CD4-positive, alpha-beta T cell treated with Interleukin-12 subunit alpha and Interleukin-12 subunit beta, for 1 hour (primary cell): Measurements from ENCODE around the gene GOLGA6L25.
"Not testable (repeated sequence)": the region's sequence is repeated elsewhere in the genome, so short reads cannot be mapped to it uniquely, and the experiment has no call there.

Experiments used
- DNase-seq: peaks from one replicate; pipeline ENCODE4 v3.0.0-alpha.2; 2020

Gene GOLGA6L25, protein sequence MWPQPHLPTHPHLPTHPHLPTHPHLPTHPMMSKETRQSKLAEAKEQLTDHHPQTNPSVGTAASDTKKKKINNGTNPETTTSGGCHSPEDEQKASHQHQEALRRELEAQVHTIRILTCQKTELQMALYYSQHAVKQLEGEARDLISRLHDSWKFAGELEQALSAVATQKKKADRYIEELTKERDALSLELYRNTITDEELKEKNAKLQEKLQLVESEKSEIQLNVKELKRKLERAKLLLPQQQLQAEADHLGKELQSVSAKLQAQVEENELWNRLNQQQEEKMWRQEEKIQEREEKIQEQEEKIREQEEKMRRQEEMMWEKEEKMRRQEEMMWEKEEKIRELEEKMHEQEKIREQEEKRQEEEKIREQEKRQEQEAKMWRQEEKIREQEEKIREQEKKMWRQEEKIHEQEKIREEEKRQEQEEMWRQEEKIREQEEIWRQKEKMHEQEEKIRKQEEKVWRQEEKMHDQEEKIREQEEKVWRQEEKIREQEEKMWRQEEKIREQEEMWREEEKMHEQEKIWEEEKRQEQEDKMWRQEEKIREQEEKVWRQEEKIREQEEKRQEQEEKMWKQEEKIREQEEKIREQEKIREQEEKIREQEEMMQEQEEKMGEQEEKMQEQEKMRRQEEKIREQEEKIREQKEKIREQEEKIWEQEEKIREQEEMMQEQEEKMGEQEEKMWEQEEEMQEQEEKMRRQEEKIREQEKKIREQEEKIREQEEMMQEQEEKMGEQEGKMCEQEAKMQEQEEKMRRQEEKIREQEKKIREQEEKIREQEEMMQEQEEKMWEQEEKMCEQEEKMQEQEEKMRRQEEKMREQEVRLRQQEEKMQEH

DNA sequence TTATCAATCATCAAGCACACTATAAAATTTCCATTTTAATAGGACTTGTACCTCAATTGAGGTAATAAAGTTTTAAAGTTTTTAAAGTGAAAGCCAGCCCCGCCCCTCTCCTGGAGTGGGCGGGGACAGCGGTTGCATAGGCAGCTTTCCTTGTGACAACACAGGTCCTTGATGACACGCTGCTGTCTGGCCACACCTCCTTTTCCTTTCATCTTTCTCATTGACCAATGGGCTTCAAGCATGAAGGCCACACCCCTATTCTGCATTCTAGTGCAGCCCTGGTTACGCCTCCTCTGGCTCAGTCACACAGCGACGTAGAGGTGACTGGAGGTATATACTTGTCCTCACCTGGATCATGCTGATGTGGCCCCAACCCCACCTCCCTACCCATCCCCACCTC lies at the start of gene GOLGA6L25:
Gene GOLGA6L25 (plus strand): TSS at position 301 of the 400 bp plus-strand sequence. CDS start 61 bp downstream, at position 362.
- not testable (repeated sequence) for DNase-seq

DNA sequence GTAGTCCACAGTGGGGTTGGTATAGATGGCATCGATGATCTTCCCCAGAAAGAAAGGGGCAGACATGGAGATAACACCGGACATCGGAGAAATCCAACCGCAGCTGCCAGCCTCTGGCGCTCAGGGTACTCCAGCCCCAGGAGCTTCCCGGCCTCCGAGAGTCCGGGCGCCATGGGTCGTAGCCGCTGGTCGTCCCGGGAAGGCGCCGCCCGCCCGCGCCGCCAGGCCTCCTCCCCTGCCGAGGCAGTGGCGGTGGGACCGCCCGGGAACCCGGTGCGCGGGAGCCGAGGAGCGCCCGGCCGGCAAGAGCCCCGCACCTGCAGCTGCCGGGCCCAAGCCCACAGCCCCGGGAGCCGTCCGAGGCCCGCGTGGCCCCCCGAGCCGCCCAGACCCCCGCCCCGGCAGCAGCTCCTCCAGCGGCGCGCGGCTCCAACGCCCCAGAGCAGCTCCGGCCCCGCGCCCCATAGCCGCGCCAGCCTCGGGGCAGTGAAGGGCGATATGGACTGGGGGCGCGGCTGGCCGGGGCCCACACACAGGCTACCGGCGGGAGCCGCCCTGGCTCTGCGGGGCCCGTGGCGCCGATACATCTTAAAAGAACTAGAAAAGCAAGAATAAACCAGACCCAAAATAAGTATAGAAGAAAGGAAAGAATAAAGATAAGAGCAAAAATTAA lies 45.0 kb upstream of the GOLGA6L25 start:
- not testable (repeated sequence) for DNase-seq

DNA sequence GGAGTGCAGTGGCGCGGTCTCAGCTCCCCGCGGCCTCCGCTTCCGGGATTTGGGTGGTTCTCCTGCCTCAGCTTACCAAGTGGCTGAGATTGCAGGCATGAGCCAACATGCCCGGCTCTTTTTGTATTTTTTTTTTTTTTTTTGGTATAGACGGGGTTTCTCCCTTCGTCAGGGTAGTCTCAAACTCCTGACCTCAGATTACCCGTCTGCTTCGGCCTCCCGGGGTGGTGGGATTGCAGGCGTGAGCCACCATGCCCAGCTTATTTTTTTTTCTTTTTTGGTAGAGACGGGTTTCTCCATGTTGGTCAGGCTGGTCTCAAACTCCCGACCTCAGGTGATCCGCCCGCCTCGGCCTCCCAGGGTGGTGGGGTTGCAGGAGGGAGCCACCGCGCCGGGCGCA lies 39.2 kb upstream of the GOLGA6L25 start:
- not testable (repeated sequence) for DNase-seq

DNA sequence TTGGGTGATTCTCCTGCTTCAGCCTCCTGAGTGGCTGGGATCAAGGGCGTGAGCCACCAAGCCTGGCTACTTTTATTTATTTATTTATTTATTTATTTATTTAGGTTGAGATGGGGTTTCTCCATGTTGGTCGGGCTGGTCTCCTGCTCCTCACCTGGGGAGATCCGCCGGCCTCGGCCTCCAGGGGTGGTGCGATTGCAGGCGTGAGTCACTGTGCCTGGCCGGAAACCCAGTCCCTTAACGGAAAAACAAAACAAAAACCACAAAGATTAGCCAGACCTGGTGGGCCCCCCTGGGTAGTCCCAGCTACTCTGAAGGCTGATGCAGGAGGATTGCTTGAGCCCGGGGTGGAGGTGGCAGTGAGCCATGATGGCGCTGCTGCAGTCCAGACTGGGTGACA lies 38.2 kb upstream of the GOLGA6L25 start:
- DNase-seq = not testable (repeated sequence)

DNA sequence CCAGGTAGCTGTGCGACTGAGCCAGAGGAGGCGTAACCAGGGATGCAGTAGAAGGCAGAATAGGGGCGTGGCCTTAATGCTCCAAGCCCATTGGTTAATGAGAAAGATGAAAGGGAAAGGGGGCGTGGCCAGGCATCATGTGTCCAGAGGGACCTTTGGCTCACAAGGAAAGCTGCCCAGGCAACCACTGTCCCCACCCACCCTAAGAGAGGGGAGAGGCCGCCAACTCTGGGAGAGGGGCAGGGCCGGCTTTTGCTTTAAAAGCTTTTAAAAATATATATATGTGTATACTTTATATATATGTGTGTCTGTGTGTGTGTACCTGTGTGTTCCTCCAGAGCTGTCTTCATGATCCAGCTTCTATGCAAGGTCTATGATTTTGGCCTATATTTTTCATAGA lies 20.4 kb upstream of the GOLGA6L25 start, which contains the start of gene GOLGA8G:
Gene GOLGA8G (minus strand): TSS at position 18 of the 400 bp plus-strand sequence. CDS start 62 bp downstream, outside the sequence.
- DNase-seq = not testable (repeated sequence)

DNA sequence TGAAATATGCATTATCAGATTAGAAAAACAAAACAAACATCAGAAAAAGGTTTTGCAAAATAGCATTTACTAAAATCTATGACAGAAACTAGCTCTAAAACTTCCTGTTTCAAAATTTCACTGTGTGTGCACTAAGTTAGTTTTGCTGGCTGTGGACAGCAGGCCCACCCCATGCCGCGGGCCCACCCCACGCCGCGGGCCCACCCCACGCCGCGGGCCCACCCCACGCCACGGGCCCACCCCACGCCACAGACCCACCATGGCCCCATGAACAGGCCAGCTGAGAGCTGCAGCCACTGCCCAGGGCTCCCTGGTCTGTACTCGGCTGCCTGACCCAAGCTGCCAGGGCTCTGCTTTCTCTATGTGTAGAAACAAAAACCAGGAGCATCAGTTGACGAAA lies 20.0 kb downstream of the GOLGA6L25 start:
- not testable (repeated sequence) for DNase-seq

DNA sequence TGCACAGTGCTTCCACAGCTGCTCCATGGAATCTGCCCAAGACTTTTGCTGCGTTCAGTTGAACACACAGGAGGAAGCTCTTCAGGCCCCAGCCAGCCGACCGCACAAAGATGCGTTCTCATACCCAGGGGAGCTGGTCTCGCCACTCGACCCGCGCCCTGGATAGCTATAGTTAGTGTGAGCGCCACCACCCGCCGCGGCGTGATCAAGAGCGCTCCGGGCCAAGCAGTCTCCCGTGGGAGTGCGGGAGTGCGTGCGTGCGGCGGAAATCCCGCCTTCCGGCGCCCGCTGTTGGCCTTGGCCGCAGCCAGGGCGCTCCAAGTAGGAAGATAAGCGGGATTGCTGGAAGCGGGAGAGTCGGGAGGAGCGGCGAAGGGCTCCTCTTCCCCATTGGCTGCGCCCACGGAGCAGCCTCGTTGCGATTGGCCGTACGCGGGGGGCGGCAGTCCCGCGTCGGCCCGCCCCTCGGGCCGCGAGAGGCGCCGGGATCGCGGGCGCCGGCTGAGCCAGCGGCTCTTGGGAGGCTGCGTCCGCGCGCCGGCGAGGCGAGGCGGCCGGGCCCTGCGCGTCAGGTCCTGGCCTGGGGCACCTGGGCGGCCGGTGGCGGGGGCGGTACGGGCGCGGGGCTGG lies 35.7 kb downstream of the GOLGA6L25 start:
- not testable (repeated sequence) for DNase-seq

DNA sequence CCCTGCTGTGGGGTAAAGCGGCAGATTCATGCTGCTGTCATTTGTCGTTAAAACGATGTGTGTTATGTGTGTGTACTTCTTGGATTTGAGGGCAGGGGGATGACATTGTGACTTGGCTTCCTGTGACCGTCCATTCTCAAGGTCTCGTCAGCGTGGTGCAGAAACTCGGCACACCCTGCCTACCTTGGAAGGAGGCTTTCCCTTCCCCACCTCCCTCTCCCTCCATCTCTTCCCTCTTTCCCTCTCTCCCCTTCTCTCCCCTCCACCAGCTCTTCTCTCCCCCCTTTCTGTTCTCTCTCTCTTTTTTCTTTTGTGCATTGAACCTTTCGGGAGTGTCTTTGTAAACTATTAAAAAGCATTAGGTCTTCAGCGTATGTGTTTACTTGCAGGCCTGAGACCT lies 36.4 kb downstream of the GOLGA6L25 start:
- not testable (repeated sequence) for DNase-seq

DNA sequence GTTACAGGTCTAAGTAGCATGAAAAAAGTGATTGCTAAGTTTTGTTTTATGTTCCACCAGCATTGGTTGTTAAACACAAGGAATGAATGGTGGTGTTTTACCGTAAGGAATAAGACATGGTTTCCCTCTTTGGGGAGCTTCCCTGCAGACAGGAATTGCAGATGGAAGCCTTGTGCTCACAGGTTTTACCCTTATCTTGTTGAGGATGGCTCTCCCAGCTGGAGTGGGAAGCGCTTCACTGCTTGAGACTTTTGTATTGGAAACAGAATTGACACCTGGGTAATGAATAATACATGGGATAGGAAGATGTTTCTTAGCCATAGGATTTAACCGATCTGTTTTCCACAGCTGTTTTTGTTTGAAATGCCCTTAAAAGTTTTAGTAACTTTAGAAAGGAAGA lies 39.0 kb downstream of the GOLGA6L25 start:
- not testable (repeated sequence) for DNase-seq

DNA sequence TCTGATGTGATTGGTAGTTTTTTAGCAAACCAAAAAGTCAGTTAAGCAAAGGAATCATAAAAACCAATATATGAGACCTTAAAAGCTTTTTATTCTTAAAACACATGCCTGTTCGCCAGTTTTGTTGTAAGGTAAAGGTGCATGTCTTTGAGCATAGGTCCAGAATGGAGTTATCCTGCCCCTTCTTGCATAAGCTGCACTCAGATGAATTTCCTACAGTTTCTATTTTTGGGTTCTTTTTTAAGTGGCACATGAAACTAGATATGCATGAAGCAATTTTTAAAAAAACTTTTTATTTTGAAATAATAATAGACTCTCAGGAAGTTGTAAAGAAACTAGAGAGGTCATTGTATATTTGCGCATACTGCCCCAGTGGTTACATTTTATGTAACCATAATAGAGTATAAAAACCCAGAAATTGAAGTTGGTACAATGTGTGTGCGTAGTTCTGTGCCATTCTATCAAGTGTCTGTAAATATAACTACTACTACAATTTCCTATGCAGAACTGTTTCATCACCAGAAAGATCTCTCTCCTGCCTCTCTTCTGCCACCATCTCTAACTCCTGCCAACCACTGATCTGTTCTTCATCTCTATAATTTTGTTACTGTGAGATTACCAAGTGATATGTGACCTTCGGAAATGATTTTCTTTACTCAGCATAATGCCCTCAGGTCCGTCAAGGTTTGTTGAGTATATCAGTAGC lies 40.2 kb downstream of the GOLGA6L25 start:
- not testable (repeated sequence) for DNase-seq

DNA sequence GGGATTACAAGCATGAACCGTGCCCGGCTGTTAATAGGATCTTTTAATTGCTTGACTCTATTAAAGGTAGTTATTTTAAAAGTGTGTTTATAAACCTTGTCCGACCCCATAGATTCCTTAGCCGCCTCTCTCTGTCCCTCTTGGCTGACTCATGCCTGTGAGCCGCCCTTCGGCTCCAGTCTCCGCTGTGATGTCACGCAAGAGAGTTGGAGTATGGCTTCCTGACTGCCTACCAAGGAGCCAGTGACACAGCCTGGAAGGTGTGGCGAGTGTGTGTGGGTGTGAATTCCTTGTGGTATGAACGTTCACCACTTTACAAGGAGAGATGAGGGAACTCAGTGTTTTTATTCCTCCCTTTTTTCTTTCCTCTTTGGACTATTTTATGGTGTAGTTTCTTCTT lies 44.1 kb downstream of the GOLGA6L25 start:
- DNase-seq = not testable (repeated sequence)

DNA sequence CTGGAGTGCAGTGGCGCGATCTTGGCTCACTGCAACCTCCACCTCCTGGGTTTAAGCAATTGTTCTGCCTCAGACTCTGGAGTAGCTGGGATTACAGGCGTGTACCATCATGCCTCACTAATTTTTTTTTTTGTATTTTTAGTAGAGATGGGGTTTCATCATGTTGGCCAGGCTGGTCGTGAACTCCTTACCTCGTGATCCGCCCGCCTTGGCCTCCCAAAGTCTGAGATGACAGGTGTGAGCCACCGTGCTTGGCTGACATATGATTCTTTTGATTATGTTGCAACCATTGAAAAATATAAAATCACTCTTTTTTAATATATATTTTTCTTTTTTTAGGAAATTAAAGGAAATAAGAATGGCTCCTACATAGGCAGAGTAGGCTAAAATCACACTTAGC lies 44.8 kb downstream of the GOLGA6L25 start:
- not testable (repeated sequence) for DNase-seq

DNA sequence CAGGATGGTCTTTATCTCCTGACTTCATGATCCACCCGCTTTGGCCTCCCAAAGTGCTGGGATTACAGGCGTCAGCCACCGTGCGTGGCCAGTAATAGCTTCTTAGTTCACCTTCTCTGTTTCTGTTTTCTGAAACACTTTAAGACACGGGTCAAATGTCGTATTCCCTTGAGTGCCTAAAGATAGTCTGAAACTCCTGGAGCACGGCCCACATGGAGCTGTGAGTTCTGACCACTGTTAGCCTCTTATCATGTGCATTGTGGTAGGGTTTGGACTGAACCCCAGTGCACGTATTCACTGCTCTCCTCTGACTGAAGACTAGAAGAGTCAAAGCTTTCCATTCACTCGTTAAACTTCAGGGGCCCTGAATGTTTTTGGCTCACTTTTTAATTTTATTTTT lies 48.8 kb downstream of the GOLGA6L25 start:
- not testable (repeated sequence) for DNase-seq
